HEK293T (cell line): ENCODE data around the gene GXYLT1.

ENCODE experiments used
- CTBP1 ChIP-seq: fragments of 450-650 bp; IDR thresholded peaks from 2 replicates; pipeline ENCODE4 v1.6.1; 2016; ENCODE audit warnings: borderline replicate concordance
- FOXM1 ChIP-seq: fragments of 450-650 bp; IDR thresholded peaks from 2 replicates; pipeline ENCODE4 v1.6.1; 2017; ENCODE audit warnings: mild to moderate bottlenecking, borderline replicate concordance
- HDGF ChIP-seq: fragments of 450-650 bp; IDR thresholded peaks from 2 replicates; pipeline ENCODE4 v1.6.1; 2017; ENCODE audit warnings: antibody characterized with exemption, borderline replicate concordance
- SP1 ChIP-seq: fragments of 450-650 bp; IDR thresholded peaks from 2 replicates; pipeline ENCODE4 v1.6.1; 2017
- TARDBP ChIP-seq: fragments of 450-650 bp; IDR thresholded peaks from 2 replicates; pipeline ENCODE4 v1.6.1; 2016
- ZNF384 ChIP-seq: fragments of 450-650 bp; IDR thresholded peaks from 2 replicates; pipeline ENCODE4 v1.6.1; 2016

- TF ChIP-seq HDGF (no peak), FOXM1 (no peak), SP1 (no peak), ZNF384 (no peak), TARDBP (no peak), CTBP1 (no peak)
Measured at GRCh38 chr12:42162965-42163364, 18.3 kb upstream of the GXYLT1 start.
